AG10803 (cell line): ENCODE measurements around the gene EAPP.
"Not testable (repeated sequence)": the region's sequence is repeated elsewhere in the genome, so short reads cannot be mapped to it uniquely, and the experiment has no call there.

ENCODE experiments used
- DNase-seq: peaks from one replicate; pipeline ENCODE4 v3.0.0; 2010; ENCODE audit warnings: low read depth
- H3K4me3 ChIP-seq: 2 replicates; pipeline ENCODE4 v1.5.1; 2011; ENCODE audit warnings: mild to moderate bottlenecking, low read length, control low read depth
- CTCF ChIP-seq: conservative IDR thresholded peaks from 2 replicates; pipeline ENCODE4 v1.5.1; 2011; ENCODE audit warnings: mild to moderate bottlenecking, low read length, control low read depth, inconsistent platforms

EAPP gene

GRCh38 chr14:34478261-34478660 lies 61.2 kb downstream of the EAPP start:
- TF ChIP-seq CTCF, result no peak
- no peak for DNase-seq
- H3K4me3 ChIP-seq, result no peak overlapping the region

GRCh38 chr14:34476036-34476435 lies 63.5 kb downstream of the EAPP start:
- H3K4me3 ChIP-seq, DNase-seq: not testable (repeated sequence)

- DNase-seq, result no peak
- H3K4me3 ChIP-seq, result no peak overlapping the region
Measured at GRCh38 chr14:34475163-34475562, 64.3 kb downstream of the EAPP start.

GRCh38 chr14:34474187-34474679 lies 65.3 kb downstream of the EAPP start:
- no peak for TF ChIP-seq CTCF
- DNase-seq, result no peak

More at GRCh38 chr14:34475163-34475562, 64.3 kb downstream of the EAPP start:
- TF ChIP-seq CTCF, result no peak

GRCh38 chr14:34472706-34473279 lies 66.7 kb downstream of the EAPP start:
- TF ChIP-seq CTCF, result no peak
- no peak for DNase-seq
- no peak overlapping the region for H3K4me3 ChIP-seq

More at GRCh38 chr14:34474187-34474679, 65.3 kb downstream of the EAPP start:
- H3K4me3 ChIP-seq, result no peak overlapping the region

GRCh38 chr14:34470319-34470718 lies 69.2 kb downstream of the EAPP start:
- H3K4me3 ChIP-seq, result no peak overlapping the region
- no peak for DNase-seq
- TF ChIP-seq CTCF, result no peak

- H3K4me3 ChIP-seq, result no peak overlapping the region
- TF ChIP-seq CTCF, result no peak
- no peak for DNase-seq
Measured at GRCh38 chr14:34466691-34467090, 72.8 kb downstream of the EAPP start.
